Muscle layer of colon (tissue), 2 donors: Measurements from ENCODE around the gene AP4E1.
A peak's percentile ranks its signal among the peaks of the same experiment; 100 is the strongest.
"Not testable (repeated sequence)": the region's sequence is repeated elsewhere in the genome, so short reads cannot be mapped to it uniquely, and the experiment has no call there.

Source experiments
- H3K27ac ChIP-seq: one replicate; pipeline ENCODE4 v1.7.0; 2013; ENCODE audit warnings: low read depth, mild to moderate bottlenecking, low read length, moderate library complexity
- H3K27me3 ChIP-seq, 2 donors: one replicate each; pipeline ENCODE4 v1.7.0; 2013; ENCODE audit warnings: low read length in 2 of 2, mild to moderate bottlenecking in 2 of 2; ENCODE audit not compliant: insufficient read depth in 2 of 2, control insufficient read depth in 1 of 2
- H3K36me3 ChIP-seq: one replicate; pipeline ENCODE4 v1.7.0; 2013; ENCODE audit warnings: mild to moderate bottlenecking, low read length; ENCODE audit not compliant: insufficient read depth
- H3K4me1 ChIP-seq: one replicate; pipeline ENCODE4 v1.7.0; 2013; ENCODE audit warnings: mild to moderate bottlenecking, low read length; ENCODE audit not compliant: insufficient read depth
- H3K4me3 ChIP-seq, 2 donors: one replicate each; pipeline ENCODE4 v1.7.0; 2013; ENCODE audit warnings: low read length in 2 of 2, low read depth in 1 of 2, mild to moderate bottlenecking in 1 of 2, moderate library complexity in 1 of 2
- H3K9ac ChIP-seq: one replicate; pipeline ENCODE4 v1.7.0; 2013; ENCODE audit warnings: low read length
- H3K9me3 ChIP-seq: one replicate; pipeline ENCODE4 v1.7.0; 2013; ENCODE audit warnings: mild to moderate bottlenecking, low read length
- donor health status: abdominal sarcoma.
- donor health status: Adenocarcinoma of cecum.

Gene AP4E1

GRCh38 chr15:50908209-50909009, at the start of gene AP4E1:
Gene AP4E1, plus strand, starts transcription at chr15:50908683. Its CDS starts 96 bp downstream, at chr15:50908779.
- peak within 1 kb of the TSS; percentile 93 to 98 for H3K4me3 ChIP-seq
- no peaks in the 10 kb centered on the region for H3K36me3 ChIP-seq
- H3K9me3 ChIP-seq = no peaks in the 10 kb centered on the region
- peaks cover 11% of the 10 kb centered on the region for H3K4me1 ChIP-seq
- H3K27ac ChIP-seq = peak within 1 kb of the TSS; percentile 87
- H3K27me3 ChIP-seq = no peaks in the 10 kb centered on the region
- H3K9ac ChIP-seq = peak within 1 kb of the TSS; percentile 83

- Histone ChIP-seq H3K9ac (no peak overlapping the region), H3K27me3 (no peaks in the 10 kb centered on the region), H3K4me3 (no peak overlapping the region)
Measured at GRCh38 chr15:50860824-50861223, 47.7 kb upstream of the AP4E1 start.

GRCh38 chr15:50862553-50862952, 45.9 kb upstream of the AP4E1 start:
- no peaks in the 10 kb centered on the region for H3K36me3 ChIP-seq
- no peak overlapping the region for H3K9ac ChIP-seq
- H3K4me1 ChIP-seq = peaks cover 7% of the 10 kb centered on the region
- no peak overlapping the region for H3K4me3 ChIP-seq
- no peaks in the 10 kb centered on the region for H3K27me3 ChIP-seq
- H3K9me3 ChIP-seq = no peaks in the 10 kb centered on the region
- no peak overlapping the region for H3K27ac ChIP-seq

More at GRCh38 chr15:50860824-50861223, 47.7 kb upstream of the AP4E1 start:
- Histone ChIP-seq H3K27ac (no peak overlapping the region), H3K9me3 (no peaks in the 10 kb centered on the region), H3K36me3 (no peaks in the 10 kb centered on the region), H3K4me1 (peaks cover 15% of the 10 kb centered on the region)

GRCh38 chr15:50864873-50865272, 43.6 kb upstream of the AP4E1 start:
- Histone ChIP-seq H3K27me3 (no peaks in the 10 kb centered on the region), H3K9ac (no peak overlapping the region), H3K4me1 (no peaks in the 10 kb centered on the region), H3K36me3 (no peaks in the 10 kb centered on the region), H3K27ac (no peak overlapping the region), H3K4me3 (no peak overlapping the region), H3K9me3 (no peaks in the 10 kb centered on the region)

GRCh38 chr15:50865515-50866353, 42.7 kb upstream of the AP4E1 start:
- Histone ChIP-seq H3K4me3 (no peak overlapping the region), H3K27me3 (no peaks in the 10 kb centered on the region), H3K27ac (no peak overlapping the region), H3K4me1 (no peaks in the 10 kb centered on the region), H3K9me3 (no peaks in the 10 kb centered on the region), H3K36me3 (no peaks in the 10 kb centered on the region), H3K9ac (no peak overlapping the region)

GRCh38 chr15:50871832-50872231, 36.7 kb upstream of the AP4E1 start:
- Histone ChIP-seq H3K36me3 (no peaks in the 10 kb centered on the region), H3K9me3 (no peaks in the 10 kb centered on the region), H3K27ac (no peak overlapping the region), H3K27me3 (no peaks in the 10 kb centered on the region), H3K4me3 (no peak overlapping the region), H3K4me1 (no peaks in the 10 kb centered on the region), H3K9ac (no peak overlapping the region)

GRCh38 chr15:50872832-50873426, 35.6 kb upstream of the AP4E1 start:
- Histone ChIP-seq H3K4me1 (no peaks in the 10 kb centered on the region), H3K4me3 (no peak overlapping the region), H3K27ac (no peak overlapping the region), H3K9ac (no peak overlapping the region), H3K9me3 (no peaks in the 10 kb centered on the region), H3K36me3 (no peaks in the 10 kb centered on the region), H3K27me3 (no peaks in the 10 kb centered on the region)

- no peak overlapping the region for H3K4me3 ChIP-seq
- H3K27ac ChIP-seq = no peak overlapping the region
- H3K9me3 ChIP-seq = no peaks in the 10 kb centered on the region
- no peaks in the 10 kb centered on the region for H3K36me3 ChIP-seq
- no peaks in the 10 kb centered on the region for H3K4me1 ChIP-seq
- H3K9ac ChIP-seq = no peak overlapping the region
- no peaks in the 10 kb centered on the region for H3K27me3 ChIP-seq
Measured at GRCh38 chr15:50873935-50874361, 34.5 kb upstream of the AP4E1 start.

- H3K27me3 ChIP-seq = not testable (repeated sequence)
Measured at GRCh38 chr15:50875238-50875637, 33.2 kb upstream of the AP4E1 start.

GRCh38 chr15:50876260-50876988, 32.1 kb upstream of the AP4E1 start:
- H3K4me3 ChIP-seq = peak overlapping the region; percentile 34 to 56

More at GRCh38 chr15:50875238-50875637, 33.2 kb upstream of the AP4E1 start:
- not testable (repeated sequence) for H3K4me1 ChIP-seq, H3K27ac ChIP-seq, H3K36me3 ChIP-seq, H3K9ac ChIP-seq, H3K9me3 ChIP-seq, H3K4me3 ChIP-seq

GRCh38 chr15:50876989-50877360, 31.5 kb upstream of the AP4E1 start:
- Histone ChIP-seq H3K9me3 (no peaks in the 10 kb centered on the region), H3K4me3 (peak overlapping the region; percentile 34 to 56), H3K4me1 (no peaks in the 10 kb centered on the region), H3K27ac (peak overlapping the region; percentile 70), H3K9ac (no peak overlapping the region), H3K27me3 (no peaks in the 10 kb centered on the region), H3K36me3 (no peaks in the 10 kb centered on the region)

More at GRCh38 chr15:50876260-50876988, 32.1 kb upstream of the AP4E1 start:
- Histone ChIP-seq H3K27me3 (no peaks in the 10 kb centered on the region), H3K4me1 (no peaks in the 10 kb centered on the region), H3K27ac (peak overlapping the region; percentile 70), H3K9me3 (no peaks in the 10 kb centered on the region), H3K9ac (no peak overlapping the region), H3K36me3 (no peaks in the 10 kb centered on the region)
